GM12878 (cell line): Measurements from ENCODE around the gene ZFYVE19. TPM values are rescaled to one million over a fixed set of nuclear protein-coding genes. Genes with fewer than 3 reads are reported as not detected.

ENCODE experiments used
- ASH2L ChIP-seq: fragments of 300-600, 200-600 bp; sonication (generic); IDR thresholded peaks from 2 replicates; pipeline ENCODE4 v1.6.1; 2017; ENCODE audit warnings: low read depth, mild to moderate bottlenecking, borderline replicate concordance
- ATF7 ChIP-seq: fragments of 450-650 bp; IDR thresholded peaks from 2 replicates; pipeline ENCODE4 v1.6.1; 2016; ENCODE audit warnings: low read depth, mild to moderate bottlenecking
- BACH1 ChIP-seq: fragments of 450-650 bp; IDR thresholded peaks from 2 replicates; pipeline ENCODE4 v1.6.1; 2017; ENCODE audit warnings: mild to moderate bottlenecking, borderline replicate concordance
- BCL11A ChIP-seq: IDR thresholded peaks from 2 replicates; pipeline ENCODE4 v1.6.1; 2011; ENCODE audit warnings: low read depth, low read length
- BCLAF1 ChIP-seq: fragments of 450-650 bp; IDR thresholded peaks from 2 replicates; pipeline ENCODE4 v1.6.1; 2017; ENCODE audit warnings: antibody characterized with exemption, mild to moderate bottlenecking, moderate library complexity
- CBX5 ChIP-seq: sonication (generic); IDR thresholded peaks from 2 replicates; pipeline ENCODE4 v1.6.1; 2016; ENCODE audit warnings: low read depth, moderate library complexity, mild to moderate bottlenecking, inconsistent platforms
- EED ChIP-seq: sonication (generic); IDR thresholded peaks from 2 replicates; pipeline ENCODE4 v1.6.1; 2016; ENCODE audit warnings: antibody characterized with exemption, low read depth
- ESRRA ChIP-seq: IDR thresholded peaks from 2 replicates; pipeline ENCODE4 v1.6.1; 2012; ENCODE audit warnings: mild to moderate bottlenecking, low read length, improper control_type of control experiment
- EZH2 ChIP-seq: IDR thresholded peaks from 2 replicates; pipeline ENCODE4 v1.6.1; 2012; ENCODE audit warnings: low read depth, mild to moderate bottlenecking, control low read depth, inconsistent platforms, low read length, borderline replicate concordance; ENCODE audit not compliant: control insufficient read depth
- HCFC1 ChIP-seq: fragments of 150-350 bp; IDR thresholded peaks from 2 replicates; pipeline ENCODE4 v1.6.1; 2014; ENCODE audit warnings: low read length
- HDAC6 ChIP-seq: fragments of 200-600 bp; sonication (generic); IDR thresholded peaks from one replicate; pipeline ENCODE4 v1.8.0; 2017; ENCODE audit warnings: antibody characterized with exemption; ENCODE audit not compliant: unreplicated experiment
- IKZF1 ChIP-seq: fragments of 450-650 bp; conservative IDR thresholded peaks from 2 replicates; pipeline ENCODE4 v1.6.1; 2017; ENCODE audit warnings: antibody characterized with exemption, mild to moderate bottlenecking
- IKZF2 ChIP-seq, 2 experiments: fragments of 450-650 bp; IDR thresholded peaks; 2 replicates each; pipeline ENCODE4 v1.6.1; 2017; ENCODE audit warnings: mild to moderate bottlenecking in 2 of 2, moderate library complexity in 2 of 2
- KAT2A ChIP-seq: conservative IDR thresholded peaks from 2 replicates; pipeline ENCODE4 v1.6.1; 2011; ENCODE audit warnings: low read depth, low read length; ENCODE audit not compliant: control insufficient read depth
- MAX ChIP-seq: IDR thresholded peaks from 2 replicates; pipeline ENCODE4 v1.6.1; 2012; ENCODE audit warnings: low read depth, low read length, improper control_type of control experiment
- REST ChIP-seq: IDR thresholded peaks from 2 replicates; pipeline ENCODE4 v1.6.1; 2012; ENCODE audit warnings: mild to moderate bottlenecking, low read depth, low read length
- STAT3 ChIP-seq: IDR thresholded peaks from 2 replicates; pipeline ENCODE4 v1.6.1; 2011; ENCODE audit warnings: low read depth, low read length, improper control_type of control experiment
- WRNIP1 ChIP-seq: IDR thresholded peaks from 2 replicates; pipeline ENCODE4 v1.6.1; 2011; ENCODE audit warnings: low read depth, low read length, improper control_type of control experiment, borderline replicate concordance
- YBX1 ChIP-seq: fragments of 450-650 bp; IDR thresholded peaks from 2 replicates; pipeline ENCODE4 v1.6.1; 2016; ENCODE audit warnings: antibody characterized with exemption
- YY1 ChIP-seq: IDR thresholded peaks from 2 replicates; pipeline ENCODE4 v1.6.1; 2011; ENCODE audit warnings: low read depth, mild to moderate bottlenecking, low read length
- ZNF274 ChIP-seq: IDR thresholded peaks from one replicate; pipeline ENCODE4 v1.8.0; 2011; ENCODE audit not compliant: insufficient read length, insufficient read depth
- ZNF384 ChIP-seq: IDR thresholded peaks from 2 replicates; pipeline ENCODE4 v1.6.1; 2012; ENCODE audit warnings: low read depth, mild to moderate bottlenecking, low read length, improper control_type of control experiment, borderline replicate concordance
- polyA plus RNA-seq, 11 experiments: library from polyadenylated mRNA; depleted of rRNA in 4 of 11; unstranded in 6 of 11; stranded (reverse) in 5 of 11; fragments of >200 nt; fragmentation: Nextera tagmentation in 4 of 11; fragmentation: Illumina TruSeq in 1 of 11; extraction: Ambion mirVana in 4 of 11; extraction: Trizol in 1 of 11; gene quantifications; 1 replicate in 1 of 11; 2 replicates in 10 of 11; pipeline versions ENCODE4 v1.2.1 to v1.2.3, GENCODE V29; 2011 to 2016; ENCODE audit warnings: inconsistent platforms in 2 of 11, missing spikeins in 2 of 11, low read depth in 1 of 11
- total RNA-seq, 4 experiments: library from RNA; depleted of rRNA in 3 of 4; stranded (reverse); fragments of >200 nt in 3 of 4; fragmentation: Illumina TruSeq in 1 of 4; extraction: Trizol in 1 of 4; gene quantifications; 2 replicates each; pipeline versions ENCODE4 v1.2.1 to v1.2.3, GENCODE V29; 2013 to 2021

Gene ZFYVE19
- total and polyA plus RNA-seq, 10 of the 15 experiments (the other 5 are each of a cell fraction or from before 2014, with no cell fraction given), result 1.7 to 36.3 (median 17.0) TPM

- TF ChIP-seq MAX, result no peak
- TF ChIP-seq STAT3, result no peak
- peak; percentile 27; the same call in 1 of the 2 replicates for TF ChIP-seq IKZF1
- no peak for TF ChIP-seq WRNIP1
- no peak for TF ChIP-seq ZNF384
- no peak for TF ChIP-seq BACH1
- no peak for TF ChIP-seq KAT2A
- TF ChIP-seq ZNF274, result no peak
- peak in 1 of 2 experiments; percentile 36; a peak in 1 of 4 replicates for TF ChIP-seq IKZF2 (IDR thresholded peaks at IDR 0.05)
- TF ChIP-seq CBX5, result no peak
- TF ChIP-seq BCL11A, result no peak
- no peak for TF ChIP-seq ESRRA
- TF ChIP-seq BCLAF1, result no peak
- TF ChIP-seq ASH2L, result no peak
- no peak for TF ChIP-seq EZH2
- TF ChIP-seq HCFC1, result 0 out of 2 replicates have a peak, but pooled peaks have one; percentile 3
- TF ChIP-seq YY1, result no peak
- TF ChIP-seq HDAC6, result no peak
- no peak for TF ChIP-seq REST
- TF ChIP-seq ATF7, result no peak
- no peak for TF ChIP-seq YBX1
- TF ChIP-seq EED, result 0 out of 2 replicates have a peak, but pooled peaks have one; percentile 36
Observed at GRCh38 chr15:40808861-40809450, 2.1 kb downstream of the ZFYVE19 start (continued).
